ENCODE results near the gene AGAP2.
"Not testable (repeated sequence)": the region's sequence is repeated elsewhere in the genome, so short reads cannot be mapped to it uniquely, and the experiment has no call there.

Gene AGAP2

GRCh38 chr12:57723630-57723962, 14.9 kb downstream of the AGAP2 start:
- no peak for DNase-seq (ENCODE audit: low read depth in 2 of 2)

GRCh38 chr12:57722716-57723629, 15.6 kb downstream of the AGAP2 start:
- DNase-seq (ENCODE audit: low read depth in 2 of 2), result no peak

- DNase-seq (ENCODE audit: low read depth in 2 of 2), result not testable (repeated sequence)
Measured at GRCh38 chr12:57721846-57722608, 16.5 kb downstream of the AGAP2 start.

- no peak for DNase-seq (ENCODE audit: low read depth in 2 of 2)
Measured at GRCh38 chr12:57720606-57721595, 17.6 kb downstream of the AGAP2 start.

GRCh38 chr12:57719777-57720605, 18.6 kb downstream of the AGAP2 start:
- no peak for DNase-seq (ENCODE audit: low read depth in 2 of 2)

GRCh38 chr12:57718641-57719528, 19.7 kb downstream of the AGAP2 start:
- no peak for DNase-seq (ENCODE audit: low read depth in 2 of 2)

GRCh38 chr12:57717846-57718640, 20.5 kb downstream of the AGAP2 start:
- DNase-seq (ENCODE audit: low read depth in 2 of 2), result no peak

- no peak for DNase-seq (ENCODE audit: low read depth in 2 of 2)
Measured at GRCh38 chr12:57717131-57717530, 21.4 kb downstream of the AGAP2 start.

- DNase-seq (ENCODE audit: low read depth in 2 of 2), result no peak
Measured at GRCh38 chr12:57716305-57716704, 22.2 kb downstream of the AGAP2 start.

GRCh38 chr12:57715786-57716185, 22.8 kb downstream of the AGAP2 start:
- DNase-seq (ENCODE audit: low read depth in 2 of 2), result no peak

- not testable (repeated sequence) for DNase-seq (ENCODE audit: low read depth in 2 of 2)
Measured at GRCh38 chr12:57715036-57715748, 23.4 kb downstream of the AGAP2 start.

GRCh38 chr12:57713209-57713608, 25.3 kb downstream of the AGAP2 start:
- DNase-seq (ENCODE audit: low read depth in 2 of 2), result no peak

- no peak for DNase-seq (ENCODE audit: low read depth in 2 of 2)
Measured at GRCh38 chr12:57712701-57713100, 25.8 kb downstream of the AGAP2 start.

- no peak for DNase-seq (ENCODE audit: low read depth in 2 of 2)
Measured at GRCh38 chr12:57708296-57708695, 30.2 kb downstream of the AGAP2 start.

- DNase-seq (ENCODE audit: low read depth in 2 of 2), result no peak
Measured at GRCh38 chr12:57707250-57707649, 31.3 kb downstream of the AGAP2 start.

- no peak for DNase-seq (ENCODE audit: low read depth in 2 of 2)
Measured at GRCh38 chr12:57700317-57700716, 38.2 kb downstream of the AGAP2 start.

GRCh38 chr12:57698414-57698813, 40.1 kb downstream of the AGAP2 start:
- no peak for DNase-seq (ENCODE audit: low read depth in 2 of 2)

- DNase-seq (ENCODE audit: low read depth in 2 of 2), result no peak
Measured at GRCh38 chr12:57697076-57697475, 41.5 kb downstream of the AGAP2 start.

All from stimulated activated CD4-positive, alpha-beta T cell treated with anti-CD3 and anti-CD28 coated beads, Interleukin-15, amount 100 ng/mL, for 48 hours (primary cell).